ENCODE data around the gene CTNND2. TPM values are rescaled to one million over a fixed set of nuclear protein-coding genes. Genes with fewer than 3 reads are reported as not detected.

The CTNND2 gene
- total and polyA plus RNA-seq, 10 of the 15 experiments (the other 5 are each of a cell fraction or from before 2014, with no cell fraction given), result 0.02 to 0.16 (median 0.04) TPM; not detected in 7

- TF ChIP-seq CBX3 (IDR thresholded peaks at IDR 0.05; ENCODE audit: borderline replicate concordance, low read depth) (no peak), MYB (IDR thresholded peaks at IDR 0.05; ENCODE audit: borderline replicate concordance, low read depth, low read length) (no peak), CBX5 (IDR thresholded peaks at IDR 0.05; ENCODE audit: low read depth) (no peak), POLR2AphosphoS5 (IDR thresholded peaks at IDR 0.05; ENCODE audit: low read length) (no peak), E4F1 (IDR thresholded peaks at IDR 0.05; ENCODE audit: borderline replicate concordance, partially characterized antibody) (no peak)
Observed at GRCh38 chr5:11903614-11904264, 507 bp downstream of the CTNND2 start (continued).

GRCh38 chr5:11903121-11903613, 1.1 kb downstream of the CTNND2 start:
- WGBS (ENCODE audit: insufficient coverage, insufficient replicate concordance, low lambda C conversion rate, missing lambda C conversion rate), result 11% methylated on average over 23 of the region's 23 CpGs
- Histone ChIP-seq H4K20me1 (ENCODE audit: control insufficient read depth, insufficient read depth) (no peaks in the 10 kb centered on the region), H3K4me3 (no peak overlapping the region), H3K4me1 (ENCODE audit: control insufficient read depth, insufficient read depth, low read length) (no peaks in the 10 kb centered on the region), H3K9ac (ENCODE audit: control insufficient read depth, insufficient read depth, low read length) (no peak overlapping the region), H3K27ac (ENCODE audit: control insufficient read depth, insufficient read depth) (no peak overlapping the region), H2AFZ (ENCODE audit: control insufficient read depth, low read depth, low read length) (no peak overlapping the region), H3K4me2 (ENCODE audit: control insufficient read depth, insufficient read depth) (no peak overlapping the region), H3K27me3 (replicated peaks in 1 of 2; ENCODE audit: control insufficient read depth in 2 of 2, insufficient read depth in 2 of 2, low read length in 1 of 2) (peaks cover 0 to 6% of the 10 kb centered on the region in 2 experiments; a peak in 2 of 4 replicates), H3K9me3 (replicated peaks; ENCODE audit: control insufficient read depth, insufficient read depth, low read length) (no peaks in the 10 kb centered on the region), H3K36me3 (ENCODE audit: control insufficient read depth in 2 of 2, insufficient read depth in 2 of 2, low read length in 1 of 2) (no peaks in the 10 kb centered on the region), H3K79me2 (ENCODE audit: control insufficient read depth, insufficient read depth, low read length) (no peaks in the 10 kb centered on the region)
- ChIA-PET POLR2A (no interaction called here), RAD21 (ENCODE audit: unreplicated experiment) (no interaction called here), CTCF (no interaction called here), SMC1A (ENCODE audit: uncharacterized antibody, unreplicated experiment) (no interaction called here)
- TF ChIP-seq YBX1 (IDR thresholded peaks at IDR 0.05), result no peak
- intact Hi-C loops (cut with micrococcal nuclease; ENCODE audit: unreplicated experiment), result no loop called here
- in situ Hi-C loops (cut with MboI), result no loop called here
- no peak for DNase-seq (ENCODE audit: low read depth, low spot score)
- ATAC-seq, result no peak
- FAIRE-seq, result no peak
- BruUV-seq (replicated peaks), result no TSS peak

All from GM12878 (cell line).